Transverse colon (tissue), 4 donors: Measurements from ENCODE around the gene DUSP2. TPM values are rescaled to one million over a fixed set of nuclear protein-coding genes. Genes with fewer than 3 reads are reported as not detected.
A peak's percentile ranks its signal among the peaks of the same experiment; 100 is the strongest.

Experiments
- DNase-seq: peaks from one replicate; pipeline ENCODE4 v3.0.0-alpha.2; 2019
- H3K27ac ChIP-seq, 4 donors: fragments of 200-600 bp; sonication (generic); 2 replicates each; pipeline ENCODE4 v1.5.1; 2016 to 2018; ENCODE audit warnings: inconsistent platforms in 4 of 4
- H3K27me3 ChIP-seq: fragments of 200-600 bp; sonication (generic); 2 replicates; pipeline ENCODE4 v1.5.1; 2017; ENCODE audit warnings: inconsistent platforms
- H3K36me3 ChIP-seq, 4 donors: fragments of 200-600 bp; sonication (generic); 2 replicates each; pipeline ENCODE4 v1.5.1; 2017 to 2019; ENCODE audit warnings: inconsistent platforms in 4 of 4
- H3K4me1 ChIP-seq, 4 donors: fragments of 200-600 bp; sonication (generic); 2 replicates each; pipeline ENCODE4 v1.5.1; 2017 to 2020; ENCODE audit warnings: inconsistent platforms in 4 of 4
- H3K4me3 ChIP-seq, 4 donors: fragments of 200-600 bp; sonication (generic); 1 replicate in 1 of 4; 2 replicates in 3 of 4; pipeline versions ENCODE4 v1.5.1 to v1.6.1; 2017 to 2019; ENCODE audit warnings: inconsistent platforms in 4 of 4
- H3K9me3 ChIP-seq, 2 donors: fragments of 200-600 bp; sonication (generic); 2 replicates each; pipeline ENCODE4 v1.5.1; 2017 to 2019; ENCODE audit warnings: inconsistent platforms in 2 of 2
- EP300 ChIP-seq: sonication (generic); formaldehyde crosslinking; IDR thresholded peaks from one replicate; pipeline ENCODE4 v1.6.1; 2017; ENCODE audit warnings: antibody characterized with exemption, low read depth
- POLR2A ChIP-seq: fragments of 450-650 bp; IDR thresholded peaks from one replicate; pipeline ENCODE4 v1.6.1; 2016; ENCODE audit warnings: antibody characterized with exemption, mild to moderate bottlenecking, moderate library complexity
- POLR2AphosphoS5 ChIP-seq, 3 donors: sonication (generic); formaldehyde crosslinking; IDR thresholded peaks; one replicate each; pipeline ENCODE4 v1.6.1; 2016; ENCODE audit warnings: antibody characterized with exemption in 3 of 3
- WGBS, 2 donors: methylation state at CpG; one replicate each; pipeline ENCODE4 v1.1.5; 2018; ENCODE audit warnings: low coverage in 1 of 2; 5-methylcytosine and 5-hydroxymethylcytosine counted together
- in situ Hi-C, 4 donors: fragments of 200-750 bp; cut with MboI; loops; one replicate each; pipeline versions ENCODE4 v1.15.0 to v1.15.1; 2017; ENCODE audit warnings: low sequenced_read_pairs in 3 of 4, low pct_ligation_motif_present in 1 of 4, low pct_unique_long_range_greater_than_20kb in 1 of 4
- intact Hi-C: fragments of 100-400 bp; cut with DNase I; formaldehyde crosslinking; loops from one replicate; pipeline ENCODE4 v1.15.1; 2023; ENCODE audit warnings: low total_unique reads
- total RNA-seq, 4 donors: library from RNA; depleted of rRNA; stranded (reverse); fragments of >200 nt; gene quantifications; one replicate each; pipeline ENCODE4 v1.1.0, GENCODE V29; 2016
- TF ChIP-seq, protein P1 (sequence below), 5 experiments: fragments of 200-600 bp in 3 of 5; fragments of 450-650 bp in 2 of 5; sonication (generic) in 3 of 5; IDR thresholded peaks; 1 replicate in 2 of 5; 2 replicates in 3 of 5; pipeline ENCODE4 v1.5.1; 2016 to 2017; ENCODE audit warnings: antibody characterized with exemption in 5 of 5, inconsistent platforms in 3 of 5, mild to moderate bottlenecking in 2 of 5, moderate library complexity in 1 of 5

Gene DUSP2
- total RNA-seq, 4 donors from 2014 or later: 1.6 to 25.1 (median 9.1) TPM; not detected in 1

DNA sequence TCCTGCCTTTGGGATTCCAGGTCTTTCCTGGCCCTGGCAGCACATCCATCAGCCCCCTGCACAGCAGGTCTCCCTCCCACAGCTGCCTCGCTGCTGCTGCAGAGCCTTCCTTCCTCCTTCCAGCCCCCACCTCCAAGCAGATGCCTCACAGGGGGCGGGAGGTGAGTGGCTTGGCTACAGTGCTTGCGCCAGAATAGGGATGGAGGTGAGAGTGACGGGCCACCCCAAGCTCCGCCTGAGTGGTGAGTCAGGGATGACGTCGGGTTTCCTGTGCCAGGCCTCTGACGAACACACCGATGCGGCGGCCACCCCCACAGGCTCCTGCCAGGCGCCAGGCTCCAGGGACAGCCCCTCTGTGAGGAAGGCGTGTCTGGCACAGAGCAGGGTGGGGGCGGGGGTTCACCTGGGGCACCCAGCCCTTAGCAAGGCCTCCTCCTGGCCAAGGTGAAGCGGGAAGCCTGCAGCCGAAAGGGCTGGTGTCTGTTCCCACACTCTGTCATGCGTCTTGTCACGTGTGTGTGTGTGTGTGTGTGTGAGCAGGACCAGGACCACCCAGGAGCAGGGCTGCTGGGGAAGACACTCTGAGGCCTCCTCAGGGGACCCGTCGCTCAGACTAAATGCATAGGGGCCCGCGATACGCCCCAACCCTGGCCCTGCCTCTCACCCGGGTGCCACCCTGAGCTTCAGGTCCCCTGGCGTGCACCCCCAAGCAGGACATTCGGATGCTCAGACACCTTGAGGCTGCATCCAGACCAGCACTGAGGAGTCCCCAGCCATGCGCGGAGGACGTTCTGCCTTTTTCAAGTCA is 3.4 kb upstream of the DUSP2 start:
- peak; percentile 88 for DNase-seq
- 54% methylated on average over 25 of the region's 29 CpGs; no CpG with 5 or more reads in 1 of the 2 donors for WGBS, 2 donors
- Histone ChIP-seq H3K4me1 (peaks cover 7 to 25% (median 14%) of the 10 kb centered on the region in 4 donors), H3K4me3 (no peak overlapping the region), H3K36me3 (no peaks in the 10 kb centered on the region), H3K27ac (peak overlapping the region; percentile 7 to 47 (median 36)), H3K27me3 (no peaks in the 10 kb centered on the region), H3K9me3 (no peaks in the 10 kb centered on the region)
- intact Hi-C loops (no loop called here), in situ Hi-C loops (no loop called here)
- peak in 2 of 3 donors; percentile 51 to 55 for TF ChIP-seq POLR2AphosphoS5 (IDR thresholded peaks at IDR 0.05)
- TF ChIP-seq POLR2A: peak; percentile 34
- TF ChIP-seq, protein P1, sequence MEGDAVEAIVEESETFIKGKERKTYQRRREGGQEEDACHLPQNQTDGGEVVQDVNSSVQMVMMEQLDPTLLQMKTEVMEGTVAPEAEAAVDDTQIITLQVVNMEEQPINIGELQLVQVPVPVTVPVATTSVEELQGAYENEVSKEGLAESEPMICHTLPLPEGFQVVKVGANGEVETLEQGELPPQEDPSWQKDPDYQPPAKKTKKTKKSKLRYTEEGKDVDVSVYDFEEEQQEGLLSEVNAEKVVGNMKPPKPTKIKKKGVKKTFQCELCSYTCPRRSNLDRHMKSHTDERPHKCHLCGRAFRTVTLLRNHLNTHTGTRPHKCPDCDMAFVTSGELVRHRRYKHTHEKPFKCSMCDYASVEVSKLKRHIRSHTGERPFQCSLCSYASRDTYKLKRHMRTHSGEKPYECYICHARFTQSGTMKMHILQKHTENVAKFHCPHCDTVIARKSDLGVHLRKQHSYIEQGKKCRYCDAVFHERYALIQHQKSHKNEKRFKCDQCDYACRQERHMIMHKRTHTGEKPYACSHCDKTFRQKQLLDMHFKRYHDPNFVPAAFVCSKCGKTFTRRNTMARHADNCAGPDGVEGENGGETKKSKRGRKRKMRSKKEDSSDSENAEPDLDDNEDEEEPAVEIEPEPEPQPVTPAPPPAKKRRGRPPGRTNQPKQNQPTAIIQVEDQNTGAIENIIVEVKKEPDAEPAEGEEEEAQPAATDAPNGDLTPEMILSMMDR (IDR thresholded peaks at IDR 0.05): no peak
- TF ChIP-seq EP300: no peak

- H3K4me3 ChIP-seq: no peak overlapping the region
- DNase-seq: peak; percentile 6
These were observed 2.5 kb upstream of the DUSP2 start for GRCh38 chr2:96147593-96148201.

GRCh38 chr2:96146881-96147592 is 1.8 kb upstream of the DUSP2 start:
- 82% methylated on average over 8 of the region's 9 CpGs; no CpG with 5 or more reads in 1 of the 2 donors for WGBS, 2 donors
- intact Hi-C loops: no loop called here
- TF ChIP-seq POLR2A (no peak), POLR2AphosphoS5 (IDR thresholded peaks at IDR 0.05) (no peak), EP300 (no peak)
- TF ChIP-seq, protein P1 (IDR thresholded peaks at IDR 0.05): no peak
- peaks cover 7 to 25% (median 15%) of the 10 kb centered on the region in 4 donors for H3K4me1 ChIP-seq
- no peaks in the 10 kb centered on the region for H3K27me3 ChIP-seq
- no peak overlapping the region for H3K4me3 ChIP-seq
- H3K9me3 ChIP-seq: no peaks in the 10 kb centered on the region
- in situ Hi-C loops: no loop called here
- H3K36me3 ChIP-seq: no peaks in the 10 kb centered on the region
- H3K27ac ChIP-seq: peak overlapping the region; percentile 61 to 80 (median 66)
- peak; percentile 6 for DNase-seq

More at GRCh38 chr2:96147593-96148201, 2.5 kb upstream of the DUSP2 start:
- WGBS, 2 donors: 74% methylated on average over 9 of the region's 9 CpGs; no CpG with 5 or more reads in 1 of the 2 donors
- TF ChIP-seq POLR2A: no peak
- no peak for TF ChIP-seq POLR2AphosphoS5 (IDR thresholded peaks at IDR 0.05)
- TF ChIP-seq, protein P1 (IDR thresholded peaks at IDR 0.05): no peak
- TF ChIP-seq EP300: no peak
- intact Hi-C loops (no loop called here), in situ Hi-C loops (no loop called here)
- Histone ChIP-seq H3K27ac (peak overlapping the region in 3 of 4 donors; percentile 25 to 46 (median 35)), H3K4me1 (peaks cover 7 to 25% (median 15%) of the 10 kb centered on the region in 4 donors), H3K36me3 (no peaks in the 10 kb centered on the region), H3K9me3 (no peaks in the 10 kb centered on the region), H3K27me3 (no peaks in the 10 kb centered on the region)
